HUES48 (cell line): ENCODE results near the gene ZNF791.
"Not testable (repeated sequence)": the region's sequence is repeated elsewhere in the genome, so short reads cannot be mapped to it uniquely, and the experiment has no call there.

Source experiments
- H3K27ac ChIP-seq: one replicate; pipeline ENCODE4 v1.7.0; 2013; ENCODE audit warnings: low read depth, low read length, inconsistent platforms
- H3K27me3 ChIP-seq: 2 replicates; pipeline ENCODE4 v1.6.1; 2013; ENCODE audit warnings: mild to moderate bottlenecking, low read length; ENCODE audit not compliant: control insufficient read depth, insufficient read depth
- H3K36me3 ChIP-seq: 2 replicates; pipeline ENCODE4 v1.6.1; 2013; ENCODE audit warnings: low read length; ENCODE audit not compliant: control insufficient read depth, insufficient read depth
- H3K4me1 ChIP-seq: 2 replicates; pipeline ENCODE4 v1.6.1; 2013; ENCODE audit warnings: mild to moderate bottlenecking, low read length; ENCODE audit not compliant: control insufficient read depth, insufficient read depth
- H3K4me3 ChIP-seq: 2 replicates; pipeline ENCODE4 v1.5.1; 2013; ENCODE audit warnings: mild to moderate bottlenecking, low read depth, low read length
- H3K9ac ChIP-seq: 2 replicates; pipeline ENCODE4 v1.6.1; 2013; ENCODE audit warnings: mild to moderate bottlenecking, low read depth, low read length, moderate library complexity
- H3K9me3 ChIP-seq: 2 replicates; pipeline ENCODE4 v1.6.1; 2013; ENCODE audit warnings: low read length; ENCODE audit not compliant: control insufficient read depth, insufficient read depth

ZNF791 gene

DNA sequence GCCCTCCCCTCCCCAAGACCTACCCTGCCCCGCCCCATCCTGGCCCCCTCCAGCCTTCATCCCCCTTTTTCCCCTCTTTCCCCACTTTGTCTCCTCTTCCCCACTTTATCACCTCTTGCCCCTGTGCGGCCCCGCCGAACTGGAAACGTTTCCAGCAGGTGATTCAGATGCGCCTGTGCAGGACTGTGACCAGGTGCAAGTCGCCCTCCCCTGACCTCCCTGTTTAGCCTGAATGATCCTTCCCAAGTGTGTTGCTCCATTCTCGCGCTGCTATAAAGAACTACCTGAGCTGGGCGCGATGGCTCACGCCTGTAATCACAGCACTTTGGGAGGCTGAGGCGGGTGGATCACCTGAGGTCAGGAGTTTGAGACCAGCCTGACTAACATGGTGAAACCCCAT lies 25.9 kb downstream of the ZNF791 start:
- Histone ChIP-seq H3K4me1 (no peaks in the 10 kb centered on the region), H3K9me3 (no peaks in the 10 kb centered on the region), H3K4me3 (no peak overlapping the region), H3K9ac (no peak overlapping the region), H3K27ac (no peak overlapping the region), H3K27me3 (no peaks in the 10 kb centered on the region; the same call in 1 of the 2 replicates), H3K36me3 (no peaks in the 10 kb centered on the region)

DNA sequence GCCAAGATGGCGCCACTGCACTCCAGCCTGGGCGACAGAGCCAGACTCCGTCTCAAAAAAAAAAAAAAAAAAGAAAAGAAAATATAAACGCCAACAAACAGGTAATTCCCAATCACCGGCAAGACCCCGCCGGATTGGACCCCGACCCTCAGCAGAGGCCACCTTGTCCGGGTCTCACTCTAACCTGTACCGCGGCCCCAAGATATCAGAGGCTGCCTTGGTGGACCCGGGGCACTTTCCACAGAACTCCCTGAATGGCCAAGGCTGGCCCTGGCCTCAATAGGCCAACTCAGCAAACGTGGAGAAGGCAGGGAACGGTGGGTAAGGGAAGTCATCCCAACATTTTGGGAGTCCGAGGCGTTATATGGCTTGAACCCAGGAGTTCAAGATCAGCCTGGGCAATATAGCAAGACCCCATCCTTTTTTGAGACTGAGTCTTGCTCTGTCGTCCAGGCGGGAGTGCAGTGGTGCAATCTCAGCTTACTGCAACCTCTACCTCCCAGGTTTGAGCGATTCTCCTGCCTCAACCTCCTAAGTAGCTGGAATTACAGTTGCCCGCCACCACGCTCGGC lies 28.0 kb downstream of the ZNF791 start:
- Histone ChIP-seq H3K27ac (no peak overlapping the region), H3K4me3 (no peak overlapping the region), H3K27me3 (no peaks in the 10 kb centered on the region; the same call in 1 of the 2 replicates), H3K4me1 (no peaks in the 10 kb centered on the region), H3K9ac (no peak overlapping the region), H3K36me3 (no peaks in the 10 kb centered on the region), H3K9me3 (no peaks in the 10 kb centered on the region)

DNA sequence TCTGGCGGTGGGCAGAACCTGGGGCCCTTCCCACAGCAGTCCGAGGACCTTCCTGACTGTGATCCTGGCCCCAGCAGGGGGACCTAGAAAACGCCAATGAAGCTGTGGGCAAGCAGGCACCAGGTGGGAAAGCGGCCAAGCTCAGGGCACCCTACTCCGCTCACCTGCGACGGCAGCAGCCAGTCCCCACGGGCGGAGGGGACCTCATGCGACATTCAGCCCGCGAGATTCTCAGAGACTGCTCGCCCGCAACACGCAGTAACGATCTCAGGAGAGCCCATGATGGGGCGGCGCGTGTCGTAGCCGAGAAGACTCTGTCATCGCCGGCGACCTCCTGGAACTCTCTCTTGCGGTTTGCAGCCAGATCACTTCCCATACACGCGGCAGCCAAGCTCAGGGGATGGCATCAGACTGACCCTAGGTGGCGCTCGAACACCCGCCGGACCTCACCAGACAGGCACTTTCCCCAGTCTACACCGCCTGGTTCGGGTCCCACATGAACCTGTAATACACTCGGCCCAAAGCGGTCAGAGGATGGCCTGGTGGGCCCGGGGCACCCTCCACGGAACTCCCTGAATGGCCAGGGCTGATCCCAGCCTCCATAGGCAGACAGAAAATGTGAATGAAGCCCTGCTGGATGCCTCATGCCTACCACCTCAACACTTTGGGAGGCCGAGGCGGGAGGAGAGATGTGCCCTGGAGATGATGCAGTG lies 29.3 kb downstream of the ZNF791 start:
- H3K27me3 ChIP-seq, result no peaks in the 10 kb centered on the region; the same call in 1 of the 2 replicates
- H3K27ac ChIP-seq, result no peak overlapping the region
- peak overlapping the region; percentile 43; the same call in 1 of the 2 replicates for H3K9ac ChIP-seq
- H3K4me1 ChIP-seq, result no peaks in the 10 kb centered on the region
- no peaks in the 10 kb centered on the region for H3K9me3 ChIP-seq
- peak overlapping the region; percentile 57 for H3K4me3 ChIP-seq
- H3K36me3 ChIP-seq, result no peaks in the 10 kb centered on the region

DNA sequence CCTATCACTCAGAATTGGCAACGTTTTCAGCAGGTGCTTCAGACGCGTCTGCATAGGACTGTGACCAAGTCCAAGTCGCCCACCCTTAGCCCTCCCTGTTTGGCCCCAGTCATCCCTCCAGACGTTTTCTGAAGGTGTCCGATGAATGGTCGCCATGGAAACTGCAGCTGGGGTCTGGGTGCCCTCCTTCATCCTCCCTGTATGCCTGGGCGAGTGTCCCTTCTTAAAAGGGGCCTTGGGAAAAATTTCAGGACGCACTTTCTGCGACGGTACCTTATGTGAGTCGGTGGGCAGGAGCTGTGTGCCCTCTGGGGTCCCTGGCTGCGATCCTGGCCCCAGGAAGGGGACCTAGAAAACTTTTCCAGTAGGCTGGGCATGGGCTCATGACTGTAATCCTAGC lies 30.7 kb downstream of the ZNF791 start:
- no peaks in the 10 kb centered on the region; the same call in 1 of the 2 replicates for H3K27me3 ChIP-seq
- no peak overlapping the region for H3K4me3 ChIP-seq
- no peaks in the 10 kb centered on the region for H3K36me3 ChIP-seq
- no peak overlapping the region for H3K27ac ChIP-seq
- H3K9me3 ChIP-seq, result no peaks in the 10 kb centered on the region
- H3K9ac ChIP-seq, result no peak overlapping the region
- H3K4me1 ChIP-seq, result no peaks in the 10 kb centered on the region

DNA sequence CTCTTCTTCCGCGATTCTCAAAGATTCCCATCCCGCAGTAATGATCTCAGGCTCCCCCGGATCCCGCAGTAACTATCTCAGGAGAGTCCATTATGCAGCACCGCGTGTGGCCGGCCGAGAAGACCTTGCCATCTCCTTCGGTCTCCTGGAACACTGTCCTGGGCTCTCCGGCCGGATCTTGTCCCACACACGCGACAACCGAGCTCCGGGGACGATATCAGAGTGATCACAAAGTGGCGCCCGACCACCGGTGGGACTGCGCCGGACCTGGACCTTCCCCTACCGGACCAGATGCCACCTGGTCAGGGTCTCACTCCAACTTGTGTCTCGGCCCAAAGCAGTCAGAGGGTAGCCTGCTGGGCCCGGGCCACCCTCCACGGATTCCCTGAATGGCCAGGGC lies 31.8 kb downstream of the ZNF791 start:
- Histone ChIP-seq H3K27ac (no peak overlapping the region), H3K27me3 (no peaks in the 10 kb centered on the region; the same call in 1 of the 2 replicates), H3K9ac (no peak overlapping the region), H3K4me3 (no peak overlapping the region), H3K9me3 (no peaks in the 10 kb centered on the region), H3K36me3 (no peaks in the 10 kb centered on the region), H3K4me1 (0 out of 2 replicates have a peak, but pooled peaks cover 3% of the 10 kb centered on the region)

DNA sequence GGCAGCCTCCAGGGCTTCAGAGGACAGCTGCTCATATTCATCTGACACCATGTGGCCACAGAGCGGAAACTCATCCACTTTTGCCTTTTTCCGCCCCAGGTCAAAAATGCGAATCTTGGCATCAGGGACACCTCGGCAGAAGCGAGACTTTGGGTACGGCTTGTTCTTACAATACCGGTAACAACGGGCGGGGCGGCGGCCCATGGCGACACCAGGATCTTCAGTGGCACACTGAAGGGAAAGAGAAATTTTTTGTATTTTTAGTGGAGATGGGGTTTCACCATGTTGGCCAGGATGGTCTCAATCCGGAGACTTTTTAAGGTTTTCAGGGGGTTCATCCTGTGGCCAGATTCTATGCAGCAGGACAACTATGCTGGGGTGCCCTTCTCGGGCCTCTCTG lies 33.0 kb downstream of the ZNF791 start:
- H3K4me1 ChIP-seq, H3K9ac ChIP-seq, H3K27ac ChIP-seq, H3K36me3 ChIP-seq, H3K27me3 ChIP-seq, H3K9me3 ChIP-seq, H3K4me3 ChIP-seq: not testable (repeated sequence)

DNA sequence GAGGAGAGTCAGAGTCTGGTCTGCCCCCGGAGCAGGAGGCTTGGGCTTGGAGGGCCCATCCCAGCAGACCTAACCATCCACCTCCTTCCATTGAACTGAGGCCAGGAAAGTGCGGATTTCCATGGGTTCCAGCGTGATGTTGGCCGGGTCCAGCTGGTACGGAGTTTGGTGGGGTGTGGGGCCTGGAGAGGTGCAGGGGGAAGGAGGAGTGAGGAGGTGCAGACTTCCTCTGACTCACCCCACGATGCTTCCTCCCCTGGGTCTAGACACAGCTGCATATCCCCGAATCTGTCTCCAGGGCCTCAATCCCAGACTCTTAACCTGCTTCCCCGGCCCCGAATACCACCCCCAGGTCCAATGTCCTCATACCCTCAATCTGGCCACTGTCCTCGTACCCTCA lies 35.8 kb downstream of the ZNF791 start:
- Histone ChIP-seq H3K36me3 (no peaks in the 10 kb centered on the region), H3K27me3 (no peaks in the 10 kb centered on the region), H3K9me3 (no peaks in the 10 kb centered on the region), H3K4me3 (no peak overlapping the region), H3K9ac (no peak overlapping the region), H3K27ac (no peak overlapping the region), H3K4me1 (0 out of 2 replicates have a peak, but pooled peaks cover 3% of the 10 kb centered on the region)

DNA sequence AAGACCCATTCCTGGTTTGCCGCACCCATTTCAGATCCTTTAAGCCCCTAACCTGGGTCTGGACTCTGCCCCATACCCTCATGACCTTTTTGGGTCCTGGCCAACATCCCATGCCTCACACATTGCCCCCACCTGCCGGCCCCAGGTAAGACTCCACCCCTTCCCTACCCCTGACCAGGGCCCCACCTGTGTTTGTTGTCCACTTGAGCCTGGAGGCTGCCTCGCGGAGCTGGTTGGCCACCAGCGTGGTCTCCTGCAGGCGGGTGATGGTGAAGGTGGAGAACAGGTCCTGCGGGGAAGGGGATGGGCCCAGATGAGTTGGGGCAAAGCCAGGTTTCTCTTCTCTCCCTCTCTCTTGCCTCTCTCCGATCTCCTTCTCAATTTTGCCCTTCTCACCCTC lies 36.3 kb downstream of the ZNF791 start:
- 0 out of 2 replicates have a peak, but pooled peaks cover 3% of the 10 kb centered on the region for H3K4me1 ChIP-seq
- H3K27me3 ChIP-seq, result no peaks in the 10 kb centered on the region
- no peaks in the 10 kb centered on the region for H3K9me3 ChIP-seq
- no peak overlapping the region for H3K9ac ChIP-seq
- H3K4me3 ChIP-seq, result no peak overlapping the region
- H3K27ac ChIP-seq, result no peak overlapping the region
- no peaks in the 10 kb centered on the region for H3K36me3 ChIP-seq

DNA sequence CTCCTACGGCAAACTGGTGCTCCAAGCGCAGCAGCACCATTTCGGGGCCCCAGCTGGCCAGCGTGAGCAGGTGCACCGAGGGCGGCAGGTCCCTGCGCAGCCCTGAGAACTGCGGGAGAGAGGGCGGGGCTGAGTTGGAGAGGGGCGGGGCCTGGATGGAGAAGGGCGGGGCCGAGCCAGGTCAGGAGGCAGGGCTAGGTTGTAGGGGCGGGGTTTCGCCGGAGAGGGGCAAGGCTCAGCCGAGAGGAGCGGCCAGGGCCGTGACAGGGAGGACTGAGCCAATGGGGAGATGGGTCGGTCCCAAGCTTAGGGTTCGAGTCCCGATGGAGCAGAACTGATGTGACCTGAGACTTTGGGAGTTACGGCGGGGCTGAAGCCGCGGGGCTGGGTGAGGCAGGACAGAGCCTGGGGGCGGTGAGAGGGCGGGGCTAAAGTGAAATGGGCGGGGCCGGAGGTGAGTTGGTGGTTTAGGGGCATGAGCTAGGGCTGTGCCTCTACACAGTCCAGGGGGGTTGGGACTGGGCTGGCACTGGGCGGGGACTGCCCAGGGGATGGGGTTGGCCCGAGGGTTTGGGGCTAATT lies 36.9 kb downstream of the ZNF791 start:
- Histone ChIP-seq H3K27ac (no peak overlapping the region), H3K27me3 (no peaks in the 10 kb centered on the region), H3K4me1 (0 out of 2 replicates have a peak, but pooled peaks cover 3% of the 10 kb centered on the region), H3K9ac (no peak overlapping the region), H3K36me3 (no peaks in the 10 kb centered on the region), H3K4me3 (peak overlapping the region; percentile 54), H3K9me3 (no peaks in the 10 kb centered on the region)

DNA sequence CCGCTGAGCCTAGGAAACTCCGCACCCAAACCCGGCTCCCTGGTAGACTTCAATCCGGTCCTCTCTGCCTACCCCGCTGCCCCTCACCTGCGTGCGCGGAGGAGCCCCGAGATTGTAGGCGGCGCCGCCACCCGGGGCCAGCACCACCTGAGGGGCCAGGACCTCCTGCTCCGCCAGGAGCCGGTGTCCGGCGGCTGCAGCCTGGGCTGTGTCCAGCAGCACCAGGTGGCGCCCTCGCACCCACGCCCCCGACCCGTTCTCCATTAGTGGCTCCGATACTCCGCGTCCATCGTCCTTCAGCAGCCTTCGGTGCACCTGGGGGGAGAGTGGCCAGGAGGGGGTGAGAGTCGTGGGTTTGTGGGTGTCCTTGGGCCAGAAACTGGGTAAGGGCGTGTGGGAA lies 37.4 kb downstream of the ZNF791 start:
- H3K4me3 ChIP-seq, result peak overlapping the region; percentile 54
- H3K27ac ChIP-seq, result no peak overlapping the region
- no peak overlapping the region for H3K9ac ChIP-seq
- H3K36me3 ChIP-seq, result no peaks in the 10 kb centered on the region
- H3K27me3 ChIP-seq, result no peaks in the 10 kb centered on the region
- H3K9me3 ChIP-seq, result no peaks in the 10 kb centered on the region
- 0 out of 2 replicates have a peak, but pooled peaks cover 3% of the 10 kb centered on the region for H3K4me1 ChIP-seq

DNA sequence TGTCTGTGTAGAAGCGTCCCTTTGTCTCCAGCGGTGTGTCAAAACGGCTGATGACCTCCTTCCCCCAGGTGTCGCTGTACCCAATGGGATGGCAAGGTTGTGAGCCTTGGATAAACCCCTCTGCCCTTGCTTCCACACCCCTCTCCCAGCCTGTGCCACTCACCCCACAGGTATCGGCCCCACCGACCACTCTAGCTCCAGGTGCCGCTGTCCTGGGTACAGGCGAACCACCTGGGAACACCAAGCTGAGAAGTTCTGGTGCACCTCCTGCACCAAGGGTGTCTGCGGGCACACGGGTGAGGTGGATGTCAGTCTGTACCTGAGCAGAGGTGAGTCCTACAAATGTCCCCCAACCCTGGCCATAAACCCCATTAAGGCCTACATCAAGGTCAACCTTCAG lies 39.2 kb downstream of the ZNF791 start:
- H3K4me3 ChIP-seq, result no peak overlapping the region
- H3K36me3 ChIP-seq, result peaks cover 4% of the 10 kb centered on the region
- H3K27ac ChIP-seq, result no peak overlapping the region
- H3K9me3 ChIP-seq, result no peaks in the 10 kb centered on the region
- H3K9ac ChIP-seq, result no peak overlapping the region
- H3K27me3 ChIP-seq, result no peaks in the 10 kb centered on the region
- 0 out of 2 replicates have a peak, but pooled peaks cover 3% of the 10 kb centered on the region for H3K4me1 ChIP-seq
